ENCODE measurements around the gene SCG5. TPM values are rescaled to one million over a fixed set of nuclear protein-coding genes. Genes with fewer than 3 reads are reported as not detected.
"Not testable (repeated sequence)": the region's sequence is repeated elsewhere in the genome, so short reads cannot be mapped to it uniquely, and the experiment has no call there.

Gene SCG5, protein sequence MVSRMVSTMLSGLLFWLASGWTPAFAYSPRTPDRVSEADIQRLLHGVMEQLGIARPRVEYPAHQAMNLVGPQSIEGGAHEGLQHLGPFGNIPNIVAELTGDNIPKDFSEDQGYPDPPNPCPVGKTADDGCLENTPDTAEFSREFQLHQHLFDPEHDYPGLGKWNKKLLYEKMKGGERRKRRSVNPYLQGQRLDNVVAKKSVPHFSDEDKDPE
- 1 to 10 TPM; 1.6 to 2.2 TPM for total RNA-seq

GRCh38 chr15:32641517-32642059, at the start of gene SCG5:
Gene SCG5 (plus strand): TSS chr15:32641710. CDS start chr15:32643593, 1,883 bp downstream.
- no peaks in the 10 kb centered on the region for H3K4me1 Mint-ChIP-seq (ENCODE audit: low read depth)
- H3K27ac Mint-ChIP-seq, result no peak within 1 kb of the TSS
- no peak within 1 kb of the TSS for H3K4me3 Mint-ChIP-seq
- H3K36me3 Mint-ChIP-seq, result peaks cover 22% of the 10 kb centered on the region
- CTCF ChIA-PET, result interaction anchor here (0.7 to 1.4 kb wide), 2 partner anchors 9 to 19 kb away, joined by 4 read pairs; no protein-coding TSS in a partner anchor
- POLR2A ChIA-PET, result no interaction called here
- H3K9me3 Mint-ChIP-seq, result no peaks in the 10 kb centered on the region
- intact Hi-C loops (cut with micrococcal nuclease), result no loop called here
- DNase-seq, result no peak
- no peaks in the 10 kb centered on the region for H3K27me3 Mint-ChIP-seq

- H3K4me3 Mint-ChIP-seq; H3K4me1 Mint-ChIP-seq (ENCODE audit: low read depth); CTCF ChIA-PET; intact Hi-C loops (cut with micrococcal nuclease); H3K9me3 Mint-ChIP-seq; H3K27me3 Mint-ChIP-seq; H3K27ac Mint-ChIP-seq; POLR2A ChIA-PET; H3K36me3 Mint-ChIP-seq; DNase-seq: not testable (repeated sequence)
These were observed 48.4 kb upstream of the SCG5 start, which contains the start of gene GOLGA8N for GRCh38 chr15:32593151-32593550. Gene GOLGA8N (plus strand): TSS chr15:32593456.

DNA sequence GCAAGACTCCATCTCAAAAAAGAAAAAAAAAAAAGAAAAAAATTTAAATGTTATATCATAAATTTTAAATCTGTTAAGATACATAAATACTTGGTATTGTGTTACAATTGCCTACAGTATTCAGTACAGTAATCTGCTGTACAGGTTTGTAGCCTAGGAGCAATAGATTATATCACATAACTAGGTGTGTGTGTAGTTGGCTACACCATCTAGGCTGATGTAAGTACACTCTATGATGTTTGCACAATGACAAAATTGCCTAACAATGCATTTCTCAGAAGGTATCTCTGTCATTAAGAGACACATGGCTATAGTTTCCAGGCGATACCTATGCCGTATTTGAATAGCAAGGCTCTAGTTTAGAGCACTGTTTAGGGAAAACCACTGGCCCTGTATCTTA, 32.0 kb upstream of the SCG5 start:
- DNase-seq, H3K27me3 Mint-ChIP-seq, H3K9me3 Mint-ChIP-seq: not testable (repeated sequence)

GRCh38 chr15:32610719-32611118, 30.8 kb upstream of the SCG5 start:
- H3K4me1 Mint-ChIP-seq (ENCODE audit: low read depth); H3K4me3 Mint-ChIP-seq; H3K36me3 Mint-ChIP-seq; intact Hi-C loops (cut with micrococcal nuclease); POLR2A ChIA-PET; H3K27me3 Mint-ChIP-seq; H3K9me3 Mint-ChIP-seq; H3K27ac Mint-ChIP-seq; DNase-seq; CTCF ChIA-PET: not testable (repeated sequence)

More for the DNA sequence above, 32.0 kb upstream of the SCG5 start:
- H3K4me3 Mint-ChIP-seq; intact Hi-C loops (cut with micrococcal nuclease); CTCF ChIA-PET; H3K36me3 Mint-ChIP-seq; H3K4me1 Mint-ChIP-seq (ENCODE audit: low read depth); H3K27ac Mint-ChIP-seq; POLR2A ChIA-PET: not testable (repeated sequence)

DNA sequence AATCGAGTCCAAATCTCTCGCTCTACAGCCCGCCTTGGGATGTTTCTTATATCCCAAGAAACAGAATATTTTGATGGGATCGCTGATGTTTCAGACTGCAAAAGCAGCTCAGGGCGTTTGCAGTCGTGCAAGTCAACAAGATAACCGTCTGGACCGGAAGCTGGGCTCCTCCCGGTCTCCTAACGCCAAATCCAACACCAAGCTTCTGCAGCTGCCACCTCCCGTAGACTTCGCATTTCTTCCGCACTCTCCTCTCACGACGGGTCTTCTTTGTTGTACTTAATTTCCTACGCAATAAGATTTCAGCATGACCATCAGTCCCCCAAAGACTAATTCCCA, 26.8 kb upstream of the SCG5 start:
- peak overlapping the region; percentile 88 for H3K4me3 Mint-ChIP-seq
- POLR2A ChIA-PET; intact Hi-C loops (cut with micrococcal nuclease); CTCF ChIA-PET; H3K27me3 Mint-ChIP-seq; H3K9me3 Mint-ChIP-seq: not testable (repeated sequence)
- H3K36me3 Mint-ChIP-seq, result peaks cover 19% of the 10 kb centered on the region
- peak overlapping the region; percentile 92 for H3K27ac Mint-ChIP-seq
- DNase-seq, result peak; percentile 57
- H3K4me1 Mint-ChIP-seq (ENCODE audit: low read depth), result peaks cover 14% of the 10 kb centered on the region

DNA sequence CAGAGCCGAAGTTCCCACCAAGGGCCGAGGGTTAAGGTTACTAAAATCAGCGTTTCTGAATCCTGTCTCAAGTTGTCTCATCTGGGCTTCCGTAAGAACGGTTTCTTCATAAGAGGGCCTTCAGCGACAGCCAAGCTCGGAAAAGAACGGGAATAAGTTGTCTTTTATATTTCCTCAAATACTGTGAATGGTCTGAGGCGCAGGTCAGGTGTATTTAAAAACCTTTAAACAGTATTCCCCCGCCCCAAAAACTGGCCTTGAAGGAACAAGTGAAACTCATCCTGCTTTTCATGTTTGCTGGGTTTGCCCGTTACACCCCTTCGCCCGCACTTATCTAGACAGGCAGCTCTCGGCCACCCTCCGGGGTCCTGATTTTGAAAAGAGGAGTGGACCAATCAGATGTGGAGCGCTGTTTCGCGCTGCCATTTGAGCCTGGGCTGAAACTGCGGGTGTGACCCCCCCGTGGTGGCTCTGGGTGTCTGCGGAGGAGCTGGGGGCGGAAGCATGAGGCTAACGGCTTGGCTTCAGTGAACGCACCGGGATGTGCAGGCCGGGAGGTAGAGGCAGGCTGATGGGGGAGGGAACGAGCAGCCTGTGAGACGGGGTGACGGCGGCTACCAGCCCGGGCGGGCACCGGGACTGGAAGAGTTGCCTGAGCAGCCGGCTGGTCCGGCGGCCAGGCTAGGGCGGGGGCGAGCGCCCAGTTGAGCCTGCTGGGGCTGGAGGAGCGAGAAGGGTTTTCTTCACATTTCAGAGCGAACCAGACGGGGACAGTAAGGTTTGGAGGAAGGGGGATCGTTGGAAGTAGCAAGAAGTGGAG, 26.2 kb upstream of the SCG5 start, which contains the start of gene ARHGAP11A:
Gene ARHGAP11A (plus strand): TSS at position 454 of the 820 bp plus-strand sequence. CDS start 708 bp downstream, outside the sequence.
- CTCF ChIA-PET, result not testable (repeated sequence)
- H3K36me3 Mint-ChIP-seq, result peaks cover 20% of the 10 kb centered on the region

DNA sequence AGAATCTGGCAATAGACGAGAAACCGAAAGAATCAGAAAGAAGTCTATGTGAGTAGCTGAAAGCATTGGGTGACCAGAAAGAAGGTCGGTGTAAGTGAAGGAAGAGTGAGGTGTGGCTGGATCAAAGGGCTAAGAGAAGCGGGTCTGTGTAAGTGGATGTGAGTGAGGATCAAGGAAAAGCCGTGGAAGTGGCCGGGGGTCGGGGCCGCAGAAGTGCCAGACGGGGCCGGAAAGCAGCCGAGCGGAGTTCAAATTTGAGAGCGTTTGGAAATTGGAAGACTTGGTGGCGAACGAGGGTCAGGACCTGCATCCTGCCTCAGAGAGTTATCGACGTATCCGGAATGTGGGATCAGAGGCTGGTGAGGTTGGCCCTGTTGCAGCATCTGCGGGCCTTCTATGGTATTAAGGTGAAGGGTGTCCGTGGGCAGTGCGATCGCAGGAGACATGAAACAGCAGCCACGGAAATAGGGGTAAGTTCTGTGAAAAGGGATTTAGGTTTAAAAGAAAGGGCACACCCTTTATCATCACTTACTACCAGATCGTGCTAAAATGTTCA, 25.6 kb upstream of the SCG5 start:
- POLR2A ChIA-PET; intact Hi-C loops (cut with micrococcal nuclease); H3K9me3 Mint-ChIP-seq; H3K27me3 Mint-ChIP-seq; CTCF ChIA-PET: not testable (repeated sequence)
- peaks cover 14% of the 10 kb centered on the region for H3K4me1 Mint-ChIP-seq (ENCODE audit: low read depth)
- peaks cover 23% of the 10 kb centered on the region for H3K36me3 Mint-ChIP-seq
- DNase-seq, result peak; percentile 35
- peak overlapping the region; percentile 92 for H3K27ac Mint-ChIP-seq
- peak overlapping the region; percentile 88 for H3K4me3 Mint-ChIP-seq

More for the DNA sequence above, 26.2 kb upstream of the SCG5 start, which contains the start of gene ARHGAP11A:
- H3K9me3 Mint-ChIP-seq; H3K27me3 Mint-ChIP-seq; intact Hi-C loops (cut with micrococcal nuclease); POLR2A ChIA-PET: not testable (repeated sequence)
- H3K4me1 Mint-ChIP-seq (ENCODE audit: low read depth), result peaks cover 14% of the 10 kb centered on the region
- peak within 1 kb of the TSS; percentile 93 for H3K27ac Mint-ChIP-seq
- peak; percentile 94 for DNase-seq
- peak within 1 kb of the TSS; percentile 88 for H3K4me3 Mint-ChIP-seq

GRCh38 chr15:32636410-32636809, 5.1 kb upstream of the SCG5 start:
- no peak overlapping the region for H3K27ac Mint-ChIP-seq
- no peaks in the 10 kb centered on the region for H3K27me3 Mint-ChIP-seq
- H3K36me3 Mint-ChIP-seq, result peaks cover 50% of the 10 kb centered on the region
- no peaks in the 10 kb centered on the region for H3K4me1 Mint-ChIP-seq (ENCODE audit: low read depth)
- POLR2A ChIA-PET, result no interaction called here
- CTCF ChIA-PET, result no interaction called here
- no peak for DNase-seq
- H3K4me3 Mint-ChIP-seq, result no peak overlapping the region
- H3K9me3 Mint-ChIP-seq, result no peaks in the 10 kb centered on the region
- intact Hi-C loops (cut with micrococcal nuclease), result no loop called here

- Mint-ChIP-seq H3K36me3 (peaks cover 49% of the 10 kb centered on the region), H3K27ac (no peak overlapping the region)
- DNase-seq, result no peak
These were observed 4.5 kb upstream of the SCG5 start for GRCh38 chr15:32636908-32637567.

GRCh38 chr15:32637704-32638103, 3.8 kb upstream of the SCG5 start:
- Mint-ChIP-seq H3K36me3 (peaks cover 48% of the 10 kb centered on the region), H3K4me3 (no peak overlapping the region), H3K27ac (no peak overlapping the region), H3K27me3 (no peaks in the 10 kb centered on the region), H3K9me3 (no peaks in the 10 kb centered on the region), H3K4me1 (ENCODE audit: low read depth) (no peaks in the 10 kb centered on the region)
- CTCF ChIA-PET, result interaction anchor here (1.2 kb wide), 1 partner anchor 25 kb away, joined by 3 read pairs; no protein-coding TSS in a partner anchor
- POLR2A ChIA-PET, result no interaction called here
- DNase-seq, result no peak
- intact Hi-C loops (cut with micrococcal nuclease), result no loop called here

More at GRCh38 chr15:32636908-32637567, 4.5 kb upstream of the SCG5 start:
- Mint-ChIP-seq H3K4me3 (no peak overlapping the region), H3K27me3 (no peaks in the 10 kb centered on the region), H3K4me1 (ENCODE audit: low read depth) (no peaks in the 10 kb centered on the region), H3K9me3 (no peaks in the 10 kb centered on the region)
- CTCF ChIA-PET, result interaction anchor here (1.2 kb wide), 1 partner anchor 25 kb away, joined by 3 read pairs; no protein-coding TSS in a partner anchor
- intact Hi-C loops (cut with micrococcal nuclease), result no loop called here
- POLR2A ChIA-PET, result no interaction called here

DNA sequence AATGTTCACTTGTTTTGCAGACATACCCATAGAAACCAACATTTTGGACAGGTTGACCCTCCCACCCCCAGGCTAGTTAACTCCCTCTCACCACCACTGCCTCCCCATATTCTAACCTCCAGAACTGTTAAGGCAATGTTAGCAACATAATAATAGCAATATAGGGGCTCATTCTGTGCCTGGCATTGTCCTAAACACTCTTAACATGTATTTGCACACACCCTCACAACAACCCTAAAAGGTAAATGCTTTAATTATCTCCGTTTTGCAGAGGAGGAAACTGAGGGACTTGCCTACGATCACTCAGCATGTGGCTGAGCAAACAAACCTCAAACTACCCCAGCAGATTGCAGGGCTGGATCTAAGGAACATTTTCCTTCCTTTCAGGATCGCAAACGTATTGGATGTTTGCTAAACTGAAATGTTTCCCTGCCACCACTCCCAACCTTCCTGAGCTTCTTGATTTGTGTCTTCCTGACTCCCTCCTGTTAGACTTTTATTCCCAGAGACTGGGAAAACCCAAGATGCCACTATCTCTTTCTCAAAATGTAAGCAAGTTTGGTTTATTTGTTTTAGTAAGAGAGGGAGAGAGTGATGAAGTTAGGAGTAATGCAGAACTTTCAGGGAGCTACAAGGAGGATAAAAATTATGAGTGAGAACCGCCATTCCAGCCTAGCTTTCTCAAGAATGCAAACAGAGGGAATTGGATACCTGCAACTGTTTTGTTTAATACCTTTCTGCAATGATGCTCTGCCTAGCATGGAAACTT, 1.3 kb downstream of the SCG5 start:
- H3K4me1 Mint-ChIP-seq (ENCODE audit: low read depth), result no peaks in the 10 kb centered on the region
- no peak overlapping the region for H3K27ac Mint-ChIP-seq
- H3K27me3 Mint-ChIP-seq, result no peaks in the 10 kb centered on the region
- intact Hi-C loops (cut with micrococcal nuclease), result no loop called here
- DNase-seq, result no peak
- POLR2A ChIA-PET, result no interaction called here
- H3K4me3 Mint-ChIP-seq, result no peak overlapping the region
- H3K36me3 Mint-ChIP-seq, result peaks cover 12% of the 10 kb centered on the region
- CTCF ChIA-PET, result interaction anchor here (2.4 kb wide), 1 partner anchor 20 kb away, joined by 11 read pairs; no protein-coding TSS in a partner anchor
- no peaks in the 10 kb centered on the region for H3K9me3 Mint-ChIP-seq
